OCI-LY1 (cell line): ENCODE data around the gene C19orf18.

Source experiments
- H2AFZ ChIP-seq: fragments of 200-600 bp; sonication (generic), shearing (Covaris generic); 2 replicates; pipeline ENCODE4 v1.6.0; 2014; ENCODE audit warnings: antibody characterized with exemption, mild to moderate bottlenecking, low read length
- H3F3A ChIP-seq: fragments of 200-600 bp; sonication (generic), shearing (Covaris generic); 2 replicates; pipeline ENCODE4 v1.6.0; 2014; ENCODE audit warnings: mild to moderate bottlenecking, antibody characterized with exemption, low read length, moderate library complexity; ENCODE audit not compliant: insufficient read depth
- H3K27ac ChIP-seq: fragments of 200-600 bp; sonication (generic); 2 replicates; pipeline ENCODE4 v1.5.1; 2014; ENCODE audit warnings: low read length, mixed run types, mild to moderate bottlenecking, low read depth; ENCODE audit not compliant: poor library complexity, severe bottlenecking
- H3K27me3 ChIP-seq: fragments of 200-600 bp; sonication (generic); 2 replicates; pipeline ENCODE4 v1.6.0; 2014; ENCODE audit warnings: antibody characterized with exemption, mild to moderate bottlenecking, low read length, moderate library complexity; ENCODE audit not compliant: insufficient read depth
- H3K36me3 ChIP-seq: fragments of 200-600 bp; sonication (generic); 2 replicates; pipeline ENCODE4 v1.6.1; 2014; ENCODE audit warnings: mild to moderate bottlenecking, antibody characterized with exemption, low read length, moderate library complexity, mixed read lengths; ENCODE audit not compliant: insufficient read depth
- H3K4me1 ChIP-seq: fragments of 200-600 bp; sonication (generic); 2 replicates; pipeline ENCODE4 v1.5.1; 2014; ENCODE audit warnings: mild to moderate bottlenecking, low read length, moderate library complexity; ENCODE audit not compliant: insufficient read depth, severe bottlenecking
- H3K4me2 ChIP-seq: fragments of 200-600 bp; sonication (generic), shearing (Covaris generic); 2 replicates; pipeline ENCODE4 v1.6.1; 2014; ENCODE audit warnings: low read length
- H3K4me3 ChIP-seq: fragments of 200-600 bp; sonication (generic); 2 replicates; pipeline ENCODE4 v1.5.1; 2014; ENCODE audit warnings: low read length, low read depth, mild to moderate bottlenecking, mixed read lengths; ENCODE audit not compliant: poor library complexity, severe bottlenecking
- H3K79me2 ChIP-seq: fragments of 200-600 bp; shearing (Covaris generic); 2 replicates; pipeline ENCODE4 v1.6.1; 2016; ENCODE audit warnings: mixed run types, low read length, mixed read lengths; ENCODE audit not compliant: insufficient read depth
- H3K9ac ChIP-seq: fragments of 200-600 bp; sonication (generic), shearing (Covaris generic); 2 replicates; pipeline ENCODE4 v1.6.1; 2014; ENCODE audit warnings: mild to moderate bottlenecking, low read length, mixed read lengths
- H3K9me2 ChIP-seq: fragments of 200-600 bp; sonication (generic), shearing (Covaris generic); 2 replicates; pipeline ENCODE4 v1.6.1; 2014; ENCODE audit warnings: low read depth, mild to moderate bottlenecking, low read length, mixed read lengths
- H3K9me3 ChIP-seq: fragments of 200-600 bp; shearing (Covaris generic); 2 replicates; pipeline ENCODE4 v1.6.1; 2014; ENCODE audit warnings: low read length, mixed read lengths
- H4K20me1 ChIP-seq: fragments of 200-600 bp; sonication (generic), shearing (Covaris generic); 2 replicates; pipeline ENCODE4 v1.6.0; 2016; ENCODE audit warnings: mild to moderate bottlenecking, low read length; ENCODE audit not compliant: insufficient read depth
- CTCF ChIP-seq: fragments of 200-600 bp; sonication (generic), shearing (Covaris generic); IDR thresholded peaks from 2 replicates; pipeline ENCODE4 v1.5.1; 2017; ENCODE audit warnings: mild to moderate bottlenecking, antibody characterized with exemption, low read length, moderate library complexity, mixed read lengths
- EZH2 ChIP-seq: fragments of 200-600 bp; sonication (generic), shearing (Covaris generic); IDR thresholded peaks from 2 replicates; pipeline ENCODE4 v1.8.0; 2017; ENCODE audit warnings: borderline replicate concordance, mixed run types, mild to moderate bottlenecking, antibody characterized with exemption, low read length, moderate library complexity, mixed read lengths

C19orf18 gene

GRCh38 chr19:57974434-57974833 lies at the start of gene C19orf18:
TSS of gene C19orf18 (minus strand) at chr19:57974534. CDS start at chr19:57974432, 102 bp downstream.
- Histone ChIP-seq H3F3A (no peaks in the 10 kb centered on the region), H3K27ac (no peak within 1 kb of the TSS), H3K4me3 (no peak within 1 kb of the TSS), H3K36me3 (peaks cover 10% of the 10 kb centered on the region), H3K9me3 (peaks cover 58% of the 10 kb centered on the region), H4K20me1 (no peaks in the 10 kb centered on the region), H3K4me1 (no peaks in the 10 kb centered on the region), H3K9me2 (no peaks in the 10 kb centered on the region), H3K79me2 (no peaks in the 10 kb centered on the region), H3K9ac (no peak within 1 kb of the TSS), H2AFZ (no peak within 1 kb of the TSS), H3K27me3 (no peaks in the 10 kb centered on the region), H3K4me2 (no peak within 1 kb of the TSS)
- no peak for TF ChIP-seq CTCF
- no peak for TF ChIP-seq EZH2

GRCh38 chr19:58022283-58022660 lies 47.9 kb upstream of the C19orf18 start:
- TF ChIP-seq CTCF = no peak
- no peak for TF ChIP-seq EZH2
- no peaks in the 10 kb centered on the region for H3K27me3 ChIP-seq
- no peak overlapping the region for H3K27ac ChIP-seq
- H2AFZ ChIP-seq = no peak overlapping the region
- H3K4me3 ChIP-seq = no peak overlapping the region
- 0 out of 2 replicates have a peak, but pooled peaks cover 5% of the 10 kb centered on the region for H3K9me3 ChIP-seq
- H3K9ac ChIP-seq = no peak overlapping the region
- H3F3A ChIP-seq = no peaks in the 10 kb centered on the region
- H3K36me3 ChIP-seq = no peaks in the 10 kb centered on the region
- H3K4me1 ChIP-seq = no peaks in the 10 kb centered on the region
- no peaks in the 10 kb centered on the region for H3K79me2 ChIP-seq
- no peaks in the 10 kb centered on the region for H3K9me2 ChIP-seq
- no peaks in the 10 kb centered on the region for H4K20me1 ChIP-seq
- no peak overlapping the region for H3K4me2 ChIP-seq

GRCh38 chr19:58021541-58022282 lies 47.4 kb upstream of the C19orf18 start:
- no peaks in the 10 kb centered on the region for H3K79me2 ChIP-seq
- H2AFZ ChIP-seq = no peak overlapping the region
- TF ChIP-seq EZH2 (no peak), CTCF (peak; percentile 49; the same call in 1 of the 2 replicates)
- H3K36me3 ChIP-seq = no peaks in the 10 kb centered on the region
- no peak overlapping the region for H3K4me3 ChIP-seq
- H3K4me1 ChIP-seq = no peaks in the 10 kb centered on the region
- no peak overlapping the region for H3K27ac ChIP-seq
- H3F3A ChIP-seq = no peaks in the 10 kb centered on the region
- H3K9me3 ChIP-seq = 0 out of 2 replicates have a peak, but pooled peaks cover 8% of the 10 kb centered on the region
- H3K27me3 ChIP-seq = no peaks in the 10 kb centered on the region
- no peak overlapping the region for H3K4me2 ChIP-seq
- no peaks in the 10 kb centered on the region for H3K9me2 ChIP-seq
- H3K9ac ChIP-seq = no peak overlapping the region
- no peaks in the 10 kb centered on the region for H4K20me1 ChIP-seq
